Adrenal gland (tissue), 5 donors: ENCODE data around the gene STK39.

Experiments
- CTCF ChIP-seq, 6 experiments: fragments of 450-650 bp in 4 of 6; fragments of 200-600 bp in 2 of 6; sonication (generic) in 1 of 6; IDR thresholded peaks; 1 replicate in 5 of 6; 2 replicates in 1 of 6; pipeline versions ENCODE4 v1.5.1 to v1.8.0; 2016 to 2021; ENCODE audit warnings: antibody characterized with exemption in 6 of 6, mild to moderate bottlenecking in 2 of 6, moderate library complexity in 1 of 6
- POLR2A ChIP-seq, 2 donors: fragments of 450-650 bp; IDR thresholded peaks; one replicate each; pipeline ENCODE4 v1.6.1; 2017; ENCODE audit warnings: antibody characterized with exemption in 2 of 2, mild to moderate bottlenecking in 2 of 2, moderate library complexity in 1 of 2
- donor health status: DM: no; HTN: no; CAD: no.

- TF ChIP-seq CTCF (IDR thresholded peaks at IDR 0.05): no peak
- no peak for TF ChIP-seq POLR2A (IDR thresholded peaks at IDR 0.05)
These were observed 322.8 kb downstream of the STK39 start for GRCh38 chr2:167924556-167924955.
